Effector memory CD4-positive, alpha-beta T cell (primary cell): Measurements from ENCODE around the gene NCKAP5.

Experiments used
- DNase-seq, 3 donors: peaks; one replicate each; pipeline ENCODE4 v3.0.0-alpha.2; 2020
- H3K27ac ChIP-seq: 2 replicates; pipeline ENCODE4 v1.7.0; 2013; ENCODE audit warnings: mild to moderate bottlenecking, low read length, moderate library complexity; ENCODE audit not compliant: insufficient read depth, poor library complexity, severe bottlenecking
- H3K27me3 ChIP-seq: replicated peaks from 2 replicates; pipeline ENCODE4 v1.7.0; 2013; ENCODE audit warnings: mild to moderate bottlenecking, low read length; ENCODE audit not compliant: insufficient read depth, control insufficient read depth, poor library complexity, severe bottlenecking
- H3K36me3 ChIP-seq: 2 replicates; pipeline ENCODE4 v1.7.0; 2013; ENCODE audit warnings: mild to moderate bottlenecking, low read length, moderate library complexity; ENCODE audit not compliant: control insufficient read depth, insufficient read depth
- H3K4me1 ChIP-seq: 2 replicates; pipeline ENCODE4 v1.7.0; 2013; ENCODE audit warnings: low read length, mild to moderate bottlenecking; ENCODE audit not compliant: control insufficient read depth, insufficient read depth, poor library complexity, severe bottlenecking
- H3K4me3 ChIP-seq: 2 replicates; pipeline ENCODE4 v1.7.0; 2013; ENCODE audit warnings: low read length, low read depth, mild to moderate bottlenecking; ENCODE audit not compliant: insufficient read depth, poor library complexity, severe bottlenecking
- H3K9me3 ChIP-seq: 2 replicates; pipeline ENCODE4 v1.7.0; 2013; ENCODE audit warnings: mild to moderate bottlenecking, low read length, moderate library complexity; ENCODE audit not compliant: control insufficient read depth

The NCKAP5 gene

DNA sequence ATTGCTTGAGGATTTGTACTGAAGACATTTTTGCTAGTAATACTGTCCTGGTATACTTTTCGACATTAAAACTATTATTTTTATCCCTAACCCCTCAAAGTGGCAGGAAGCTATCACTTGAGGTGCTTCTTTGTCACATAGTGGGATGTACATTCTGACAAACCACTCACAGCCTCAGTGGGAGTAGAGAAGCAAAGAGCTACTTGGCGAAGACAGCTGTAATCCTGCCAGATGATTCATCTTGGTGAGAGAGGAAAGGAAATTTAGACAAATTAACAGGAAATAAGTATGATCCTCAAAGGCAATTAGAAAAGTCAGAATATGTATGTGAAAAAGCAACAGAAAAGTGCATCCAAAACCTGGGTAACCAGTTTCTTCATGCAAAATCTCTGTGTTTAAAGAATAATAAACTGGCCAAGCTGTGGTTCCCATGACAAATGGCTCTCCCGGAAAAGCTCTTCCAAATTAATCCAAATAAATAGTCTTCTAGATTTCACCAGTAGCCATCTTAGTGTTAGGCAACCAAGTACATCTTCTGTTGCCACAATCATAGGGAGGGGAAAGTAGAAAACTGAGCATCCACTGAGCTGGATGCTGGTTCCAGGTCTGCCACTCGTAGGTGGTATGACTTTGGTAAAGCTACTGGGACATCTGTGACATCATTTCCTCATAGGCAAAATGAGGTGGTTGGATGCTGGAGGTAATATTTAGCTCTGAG, 590.3 kb downstream of the NCKAP5 start:
- no peak overlapping the region for H3K27ac ChIP-seq
- H3K9me3 ChIP-seq = no peaks in the 10 kb centered on the region
- H3K4me3 ChIP-seq = no peak overlapping the region
- no peaks in the 10 kb centered on the region for H3K27me3 ChIP-seq
- H3K36me3 ChIP-seq = no peaks in the 10 kb centered on the region
- H3K4me1 ChIP-seq = no peaks in the 10 kb centered on the region
- DNase-seq = no peak

DNA sequence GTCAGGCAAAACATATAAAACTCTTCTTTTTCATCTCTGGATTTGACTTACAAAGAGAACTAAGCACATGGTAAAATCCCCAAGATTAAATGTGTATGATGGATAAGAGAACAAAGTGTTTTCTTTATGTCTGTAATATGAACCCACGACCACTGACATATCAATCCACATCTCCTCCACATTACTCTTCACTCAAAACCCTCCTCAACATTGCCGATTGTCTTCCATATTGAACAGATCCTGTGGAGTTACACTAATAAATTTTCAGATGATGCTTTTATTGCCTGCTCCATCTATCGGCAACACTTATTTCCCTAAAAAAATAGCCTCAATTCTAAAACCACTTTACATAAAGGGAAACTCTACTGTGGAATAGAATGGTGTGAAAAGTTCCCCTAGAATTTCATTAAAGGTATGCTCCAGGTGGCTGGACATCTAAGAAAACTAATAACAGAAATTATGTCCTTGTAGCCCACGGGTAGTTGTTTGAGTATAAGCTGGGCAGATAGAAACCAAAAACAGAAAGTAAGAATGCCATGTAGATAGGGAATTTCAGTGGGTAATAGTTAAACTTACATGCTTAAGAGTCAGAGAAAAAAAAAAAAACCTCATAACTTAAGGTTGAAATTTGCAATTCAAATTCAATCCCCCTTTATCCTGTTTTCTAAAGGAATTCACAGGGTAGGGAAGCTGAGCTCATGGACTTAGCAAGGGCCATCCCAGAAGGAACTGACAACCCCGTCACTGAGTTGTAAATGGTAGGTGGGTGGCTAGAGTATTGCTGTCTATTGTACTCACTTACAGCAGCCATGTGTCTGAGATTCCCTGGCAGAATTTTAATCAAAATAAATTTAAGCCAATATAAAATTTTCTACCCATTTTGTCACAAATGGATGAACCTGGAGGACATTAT, 592.8 kb downstream of the NCKAP5 start:
- Histone ChIP-seq H3K4me1 (no peaks in the 10 kb centered on the region), H3K27ac (no peak overlapping the region), H3K4me3 (no peak overlapping the region), H3K9me3 (no peaks in the 10 kb centered on the region), H3K27me3 (no peaks in the 10 kb centered on the region), H3K36me3 (no peaks in the 10 kb centered on the region)
- DNase-seq = no peak

DNA sequence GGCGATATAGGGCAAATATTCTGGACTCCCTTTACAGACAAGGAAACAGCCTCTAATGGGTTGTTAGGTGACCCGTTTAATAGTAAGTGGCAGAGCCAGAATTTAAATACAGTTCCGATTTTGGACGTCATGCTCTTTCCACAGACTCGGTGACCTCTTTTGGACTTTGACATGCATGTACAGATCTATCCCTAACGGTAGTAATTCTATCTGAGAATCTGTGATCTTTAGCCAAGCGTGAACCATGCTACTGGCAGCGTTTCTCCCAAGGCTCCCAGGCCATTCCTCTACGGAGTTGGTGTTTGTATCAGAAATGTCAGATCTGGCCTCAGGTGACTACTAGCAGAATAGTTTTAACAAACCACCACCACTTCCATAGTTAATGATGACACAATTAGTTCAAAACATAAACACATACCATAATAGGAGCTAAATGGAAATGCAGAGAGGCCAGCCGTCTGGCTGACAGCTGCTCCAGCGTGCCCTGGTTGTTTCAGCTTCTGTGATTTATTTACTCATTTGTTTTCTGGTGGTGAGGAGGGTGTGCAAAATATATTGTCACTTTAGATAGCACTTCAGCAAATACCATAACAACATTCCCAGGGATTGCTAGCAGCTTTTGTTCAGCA, 593.7 kb downstream of the NCKAP5 start:
- Histone ChIP-seq H3K9me3 (no peaks in the 10 kb centered on the region), H3K36me3 (no peaks in the 10 kb centered on the region), H3K4me3 (no peak overlapping the region), H3K27ac (no peak overlapping the region), H3K4me1 (no peaks in the 10 kb centered on the region), H3K27me3 (no peaks in the 10 kb centered on the region)
- no peak for DNase-seq

DNA sequence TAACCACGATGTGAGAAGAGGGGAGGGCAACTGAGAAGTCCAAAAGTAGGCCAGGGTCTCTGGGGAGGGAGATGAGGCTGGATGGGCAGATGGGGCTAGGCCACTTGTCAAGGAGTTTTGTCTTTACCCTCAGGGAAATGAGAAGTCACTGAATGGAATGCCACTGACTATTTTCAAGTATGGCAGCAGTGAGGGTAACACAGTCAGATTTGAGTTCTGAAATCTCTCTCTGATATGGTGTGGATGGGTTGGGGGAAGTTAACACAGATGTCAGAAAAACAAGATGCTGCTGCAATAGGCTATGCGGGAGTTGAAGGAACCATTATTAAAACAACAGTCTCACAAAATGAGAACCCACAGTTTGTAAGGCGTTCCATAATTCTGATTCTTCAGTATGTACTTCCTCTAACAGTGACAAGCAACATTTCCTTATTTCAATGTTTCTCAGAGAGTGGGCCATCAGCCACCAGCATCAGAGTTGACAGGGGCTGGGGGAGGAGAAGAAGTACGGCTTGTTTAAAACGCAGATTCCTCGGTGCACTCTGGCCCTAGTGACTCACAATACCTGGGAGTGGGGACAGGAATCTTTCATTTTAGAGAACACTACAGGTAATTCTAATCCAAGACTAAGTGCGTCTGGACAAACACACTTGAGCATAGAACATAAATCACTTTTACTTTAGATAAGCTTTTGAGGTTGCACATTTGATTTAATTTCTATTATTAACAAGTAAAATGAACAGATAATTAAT, 596.8 kb downstream of the NCKAP5 start:
- no peaks in the 10 kb centered on the region for H3K27me3 ChIP-seq
- H3K27ac ChIP-seq = no peak overlapping the region
- no peaks in the 10 kb centered on the region for H3K36me3 ChIP-seq
- H3K9me3 ChIP-seq = no peaks in the 10 kb centered on the region
- H3K4me1 ChIP-seq = no peaks in the 10 kb centered on the region
- H3K4me3 ChIP-seq = no peak overlapping the region
- no peak for DNase-seq

DNA sequence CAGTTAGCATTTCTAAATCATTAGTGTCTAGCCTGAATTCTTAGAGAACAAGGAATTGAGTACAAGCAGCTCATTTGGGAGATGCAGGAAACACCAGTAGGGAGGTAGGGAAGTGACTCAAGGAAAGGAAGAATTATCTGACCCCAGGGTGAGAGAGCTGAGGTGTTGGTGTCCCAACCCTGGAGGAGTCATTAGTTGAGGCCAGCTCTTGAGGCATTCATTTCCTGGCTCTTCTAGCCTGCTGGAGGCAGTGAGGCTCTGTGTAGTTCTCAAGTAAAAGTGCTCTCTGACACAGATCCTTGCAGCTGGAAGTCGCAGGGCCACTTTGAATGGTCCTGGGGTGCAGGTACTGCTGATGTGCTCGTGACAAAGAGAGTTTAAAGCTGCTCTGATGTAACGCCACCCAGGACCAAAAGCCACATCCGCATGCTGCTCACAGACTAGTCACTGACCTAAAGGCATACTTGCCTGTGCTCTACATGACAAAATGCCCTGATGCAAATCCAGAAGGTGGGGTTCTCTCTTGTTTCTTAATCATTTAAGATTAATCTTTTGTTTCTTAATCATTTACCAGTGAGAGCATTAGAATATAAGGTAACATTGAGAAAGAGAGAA, 598.8 kb downstream of the NCKAP5 start:
- DNase-seq = no peak
- no peak overlapping the region for H3K27ac ChIP-seq
- H3K9me3 ChIP-seq = no peaks in the 10 kb centered on the region
- H3K4me1 ChIP-seq = no peaks in the 10 kb centered on the region
- no peaks in the 10 kb centered on the region for H3K27me3 ChIP-seq
- H3K4me3 ChIP-seq = no peak overlapping the region
- H3K36me3 ChIP-seq = no peaks in the 10 kb centered on the region

DNA sequence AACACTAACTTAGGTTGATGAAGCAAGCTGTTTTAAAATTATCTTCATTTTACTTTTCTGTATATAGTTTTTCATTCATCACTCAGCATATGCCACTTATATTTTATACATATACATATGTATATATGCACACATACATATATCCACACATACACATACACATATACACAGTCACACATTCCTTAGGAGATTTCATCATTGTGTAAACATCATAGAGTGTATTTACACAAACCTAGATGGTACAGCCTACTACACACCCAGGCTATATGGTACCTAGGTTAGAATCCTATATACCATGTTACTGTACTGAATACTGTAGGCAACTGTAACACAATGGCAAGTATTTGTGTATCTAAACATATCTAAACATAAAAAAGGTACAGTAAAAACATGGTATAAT, 602.8 kb downstream of the NCKAP5 start:
- no peaks in the 10 kb centered on the region for H3K9me3 ChIP-seq
- H3K27me3 ChIP-seq = no peaks in the 10 kb centered on the region
- H3K27ac ChIP-seq = no peak overlapping the region
- H3K4me1 ChIP-seq = no peaks in the 10 kb centered on the region
- no peak overlapping the region for H3K4me3 ChIP-seq
- no peak for DNase-seq
- H3K36me3 ChIP-seq = no peaks in the 10 kb centered on the region

DNA sequence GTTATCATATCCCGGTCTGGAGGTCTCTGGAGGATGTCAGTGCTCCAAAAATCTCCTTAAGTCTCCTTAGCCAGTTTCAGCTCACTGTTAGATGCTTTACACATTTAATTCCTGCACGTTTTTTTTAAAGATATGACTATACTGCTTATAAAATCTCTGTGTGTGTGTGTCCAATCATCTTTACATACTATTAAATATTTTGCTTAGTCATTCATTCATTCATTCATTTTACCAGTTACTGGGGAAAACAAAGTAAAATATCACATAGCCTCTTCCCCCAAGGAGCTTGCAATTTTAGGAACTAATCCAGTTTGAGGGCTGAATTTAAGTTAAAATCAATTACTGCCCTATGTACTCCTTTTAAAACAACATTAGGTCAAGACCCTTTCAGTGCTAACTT, 605.1 kb downstream of the NCKAP5 start:
- no peaks in the 10 kb centered on the region for H3K9me3 ChIP-seq
- H3K27me3 ChIP-seq = no peaks in the 10 kb centered on the region
- no peaks in the 10 kb centered on the region for H3K4me1 ChIP-seq
- H3K36me3 ChIP-seq = no peaks in the 10 kb centered on the region
- H3K27ac ChIP-seq = no peak overlapping the region
- H3K4me3 ChIP-seq = no peak overlapping the region
- no peak for DNase-seq

DNA sequence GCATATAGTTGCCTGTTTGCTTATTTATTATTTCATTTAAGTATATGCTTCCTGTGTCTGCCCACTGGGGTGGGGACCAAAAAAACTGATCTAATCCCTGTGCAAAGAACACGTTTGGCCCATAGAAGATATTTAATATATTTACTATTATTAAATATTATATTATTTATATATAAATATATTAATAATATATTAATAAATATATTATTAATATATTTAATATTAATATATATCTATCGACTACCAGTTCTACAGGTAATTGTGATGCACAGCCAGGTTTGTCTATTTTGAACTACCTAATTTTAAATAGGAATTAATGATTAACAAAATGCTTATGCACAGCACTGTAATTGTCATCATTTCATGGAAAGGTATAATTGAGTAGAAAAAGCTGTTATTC, 609.4 kb downstream of the NCKAP5 start:
- Histone ChIP-seq H3K36me3 (no peaks in the 10 kb centered on the region), H3K27me3 (no peaks in the 10 kb centered on the region), H3K9me3 (no peaks in the 10 kb centered on the region), H3K4me3 (no peak overlapping the region), H3K4me1 (no peaks in the 10 kb centered on the region), H3K27ac (no peak overlapping the region)
- no peak for DNase-seq

DNA sequence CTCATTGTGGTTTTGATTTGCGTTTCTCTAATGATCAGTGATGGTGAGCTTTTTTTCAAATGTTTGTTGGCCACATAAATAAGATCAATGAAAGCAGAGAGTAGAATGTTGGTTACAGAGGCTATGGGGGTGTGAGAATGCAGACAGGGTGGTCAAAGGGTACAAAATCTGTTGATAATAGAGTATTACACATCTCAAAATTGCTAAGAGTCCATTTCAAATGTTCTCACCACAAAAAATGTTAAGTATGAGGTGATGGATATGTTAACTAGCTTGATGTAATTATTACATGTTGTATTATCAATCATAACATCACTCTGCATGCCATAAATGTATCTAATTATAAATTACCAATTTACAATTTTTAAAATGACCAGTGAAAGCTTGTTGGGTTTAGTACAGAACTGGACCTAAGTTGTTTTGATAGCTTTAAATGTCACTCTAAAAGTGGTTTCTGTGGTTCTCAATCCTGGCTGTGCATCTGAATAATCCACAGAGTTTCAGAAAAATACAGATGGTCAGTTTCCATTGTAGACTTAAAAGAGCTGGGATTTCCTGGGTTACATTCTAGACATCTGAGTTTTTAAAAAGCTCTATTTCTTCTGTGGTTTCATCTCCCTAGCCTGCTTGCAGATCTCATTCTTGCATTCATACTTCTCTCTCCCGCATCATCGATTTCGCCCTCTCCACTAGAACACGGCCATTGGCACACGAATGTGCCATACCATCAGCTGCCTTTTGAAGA, 612.2 kb downstream of the NCKAP5 start:
- Histone ChIP-seq H3K27ac (no peak overlapping the region), H3K36me3 (no peaks in the 10 kb centered on the region)
- no peak for DNase-seq

More for the DNA sequence above, 612.2 kb downstream of the NCKAP5 start:
- no peaks in the 10 kb centered on the region for H3K27me3 ChIP-seq
- no peaks in the 10 kb centered on the region for H3K4me1 ChIP-seq
- no peaks in the 10 kb centered on the region for H3K9me3 ChIP-seq
- H3K4me3 ChIP-seq = no peak overlapping the region
